DND-41 (cell line): ENCODE measurements around the gene EFCC1.

Experiments used
- ATAC-seq: fragments of 200-7000 bp; cut with Tn5 transposase; 3 replicates; pipeline ENCODE4 v1.9.1; 2021; ENCODE audit warnings: low read depth; ENCODE audit not compliant: insufficient read depth
- DNase-seq: peaks from one replicate; pipeline ENCODE4 v3.0.0-alpha.2; 2020
- H2AFZ ChIP-seq: 2 replicates; pipeline ENCODE4 v1.6.0; 2012; ENCODE audit warnings: low read depth, low read length
- H3K27ac ChIP-seq: 2 replicates; pipeline ENCODE4 v1.5.1; 2012; ENCODE audit warnings: low read length, inconsistent platforms
- H3K27me3 ChIP-seq: fragments of 200-600 bp; sonication (generic); 2 replicates; pipeline ENCODE4 v1.6.0; 2012; ENCODE audit warnings: low read length, mild to moderate bottlenecking, inconsistent platforms; ENCODE audit not compliant: insufficient read depth, poor library complexity
- H3K36me3 ChIP-seq: 2 replicates; pipeline ENCODE4 v1.5.1; 2012; ENCODE audit warnings: low read length, inconsistent platforms; ENCODE audit not compliant: insufficient read depth
- H3K4me1 ChIP-seq: 2 replicates; pipeline ENCODE4 v1.5.1; 2012; ENCODE audit warnings: mild to moderate bottlenecking, low read length; ENCODE audit not compliant: insufficient read depth
- H3K4me2 ChIP-seq: 2 replicates; pipeline ENCODE4 v1.6.0; 2012; ENCODE audit warnings: mild to moderate bottlenecking, moderate library complexity, low read length, inconsistent platforms; ENCODE audit not compliant: insufficient read depth
- H3K4me3 ChIP-seq, 2 experiments: fragments of 200-600 bp in 1 of 2; shearing (Covaris generic) in 1 of 2; 2 replicates each; pipeline ENCODE4 v1.5.1; 2012 to 2016; ENCODE audit warnings: inconsistent platforms in 2 of 2, low read length in 2 of 2, mild to moderate bottlenecking in 2 of 2, low read depth in 1 of 2, moderate library complexity in 1 of 2
- H3K79me2 ChIP-seq: 2 replicates; pipeline ENCODE4 v1.6.0; 2012; ENCODE audit warnings: low read length, inconsistent platforms; ENCODE audit not compliant: insufficient read depth
- H3K9ac ChIP-seq: 2 replicates; pipeline ENCODE4 v1.6.0; 2012; ENCODE audit warnings: low read depth, mild to moderate bottlenecking, inconsistent platforms, low read length, moderate library complexity
- H3K9me3 ChIP-seq: 2 replicates; pipeline ENCODE4 v1.5.1; 2012; ENCODE audit warnings: low read length, moderate library complexity, mild to moderate bottlenecking, inconsistent platforms; ENCODE audit not compliant: insufficient read depth, severe bottlenecking
- H4K20me1 ChIP-seq: 2 replicates; pipeline ENCODE4 v1.6.0; 2012; ENCODE audit warnings: low read length; ENCODE audit not compliant: insufficient read depth
- CTCF ChIP-seq: IDR thresholded peaks from 2 replicates; pipeline ENCODE4 v1.5.1; 2012; ENCODE audit warnings: borderline replicate concordance, low read length, moderate library complexity, mild to moderate bottlenecking; ENCODE audit not compliant: poor library complexity, severe bottlenecking; ENCODE audit errors: extremely low read depth
- EZH2 ChIP-seq: IDR thresholded peaks from 3 replicates; pipeline ENCODE4 v1.6.1; 2012; ENCODE audit warnings: borderline replicate concordance, low read depth, mild to moderate bottlenecking, moderate library complexity, low read length, inconsistent platforms; ENCODE audit not compliant: severe bottlenecking

Gene EFCC1

GRCh38 chr3:129061888-129062834, 61.1 kb downstream of the EFCC1 start:
- H2AFZ ChIP-seq = no peak overlapping the region
- H3K79me2 ChIP-seq = no peaks in the 10 kb centered on the region
- no peaks in the 10 kb centered on the region for H3K4me1 ChIP-seq
- H3K4me2 ChIP-seq = no peak overlapping the region
- H4K20me1 ChIP-seq = no peaks in the 10 kb centered on the region
- ATAC-seq = no peak
- H3K27ac ChIP-seq = no peak overlapping the region
- no peaks in the 10 kb centered on the region for H3K9me3 ChIP-seq
- H3K4me3 ChIP-seq = no peak overlapping the region
- H3K27me3 ChIP-seq = no peaks in the 10 kb centered on the region
- no peaks in the 10 kb centered on the region for H3K36me3 ChIP-seq
- TF ChIP-seq EZH2 (no peak), CTCF (no peak)
- DNase-seq = no peak
- H3K9ac ChIP-seq = no peak overlapping the region

GRCh38 chr3:129063091-129063640, 62.1 kb downstream of the EFCC1 start:
- DNase-seq (no peak), ATAC-seq (no peak)
- H3K4me1 ChIP-seq = no peaks in the 10 kb centered on the region
- no peak overlapping the region for H2AFZ ChIP-seq
- no peaks in the 10 kb centered on the region for H3K9me3 ChIP-seq
- H3K36me3 ChIP-seq = no peaks in the 10 kb centered on the region
- H4K20me1 ChIP-seq = no peaks in the 10 kb centered on the region
- TF ChIP-seq CTCF (no peak), EZH2 (no peak)
- no peaks in the 10 kb centered on the region for H3K27me3 ChIP-seq
- H3K4me3 ChIP-seq = no peak overlapping the region
- H3K4me2 ChIP-seq = no peak overlapping the region
- no peak overlapping the region for H3K9ac ChIP-seq
- H3K27ac ChIP-seq = no peak overlapping the region
- H3K79me2 ChIP-seq = no peaks in the 10 kb centered on the region

- no peaks in the 10 kb centered on the region for H3K27me3 ChIP-seq
- H3K4me1 ChIP-seq = no peaks in the 10 kb centered on the region
- H4K20me1 ChIP-seq = no peaks in the 10 kb centered on the region
- no peaks in the 10 kb centered on the region for H3K9me3 ChIP-seq
- H3K4me2 ChIP-seq = no peak overlapping the region
- TF ChIP-seq EZH2 = no peak
- TF ChIP-seq CTCF = no peak
- no peaks in the 10 kb centered on the region for H3K36me3 ChIP-seq
- no peak overlapping the region for H3K4me3 ChIP-seq
- H2AFZ ChIP-seq = no peak overlapping the region
- no peak overlapping the region for H3K27ac ChIP-seq
- DNase-seq (no peak), ATAC-seq (no peak)
- H3K9ac ChIP-seq = no peak overlapping the region; the same call in 1 of the 2 replicates
- H3K79me2 ChIP-seq = no peaks in the 10 kb centered on the region
These were observed 62.9 kb downstream of the EFCC1 start for GRCh38 chr3:129063841-129064482.
